ENCODE measurements around the gene FBXW12.

The FBXW12 gene

DNA sequence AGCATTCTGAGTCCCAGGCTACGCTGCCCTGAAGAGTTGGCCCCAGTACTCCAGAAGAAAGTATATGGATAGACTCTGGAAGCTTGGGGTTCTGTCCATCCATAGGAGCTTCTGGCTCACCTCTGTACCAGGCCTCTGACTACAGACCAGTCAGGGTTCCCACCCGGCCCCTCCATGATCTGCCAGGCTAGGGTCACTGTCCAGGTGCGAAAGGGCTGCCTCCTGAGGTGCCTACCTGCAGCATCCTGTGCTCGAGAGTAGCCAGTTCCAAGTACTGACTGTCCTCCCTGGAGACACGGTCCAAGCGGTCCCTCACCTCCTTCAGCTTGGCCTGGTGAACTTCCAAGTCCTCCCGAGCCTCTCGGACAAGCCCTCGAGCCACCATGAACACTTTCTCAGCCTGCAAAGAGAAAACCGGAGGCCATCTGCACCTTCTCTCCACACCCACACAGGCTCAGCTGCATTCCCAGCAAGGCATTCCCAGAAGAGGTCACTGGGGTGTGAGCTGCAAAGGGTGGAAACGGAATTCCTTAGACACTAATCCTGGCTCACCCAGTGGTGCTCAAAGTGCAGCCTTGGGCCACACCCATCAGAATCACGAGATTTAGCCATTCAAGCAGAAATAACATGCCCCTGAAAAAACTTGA, 61.6 kb downstream of the FBXW12 start:
- peaks cover 0 to 4% of the 10 kb centered on the region in 2 donors for H3K36me3 ChIP-seq (ENCODE audit: control insufficient read depth in 2 of 2, insufficient read depth in 2 of 2, low read length in 2 of 2)
- H3K27me3 ChIP-seq (ENCODE audit: control insufficient read depth in 2 of 2, insufficient read depth in 2 of 2, low read length in 2 of 2): no peaks in the 10 kb centered on the region
- H3K4me3 ChIP-seq (ENCODE audit: low read length in 2 of 2): peak overlapping the region; percentile 39 to 46
- peaks cover 41 to 44% of the 10 kb centered on the region in 2 donors for H3K4me1 ChIP-seq (ENCODE audit: control insufficient read depth in 2 of 2, insufficient read depth in 2 of 2, low read length in 2 of 2)
- peak overlapping the region; percentile 82 to 84 for H3K27ac ChIP-seq (ENCODE audit: low read depth in 2 of 2, low read length in 2 of 2)
- peak overlapping the region; percentile 29 to 54 for H3K9ac ChIP-seq (ENCODE audit: low read depth in 1 of 2, low read length in 2 of 2)
- H3K9me3 ChIP-seq (ENCODE audit: control insufficient read depth in 2 of 2, low read length in 2 of 2): no peaks in the 10 kb centered on the region

GRCh38 chr3:48434591-48435222, 62.7 kb downstream of the FBXW12 start:
- peak overlapping the region; percentile 82 to 84 for H3K27ac ChIP-seq (ENCODE audit: low read depth in 2 of 2, low read length in 2 of 2)
- H3K9me3 ChIP-seq (ENCODE audit: control insufficient read depth in 2 of 2, low read length in 2 of 2): no peaks in the 10 kb centered on the region
- peaks cover 0 to 4% of the 10 kb centered on the region in 2 donors for H3K36me3 ChIP-seq (ENCODE audit: control insufficient read depth in 2 of 2, insufficient read depth in 2 of 2, low read length in 2 of 2)
- peak overlapping the region in 1 of 2 donors; percentile 34 for H3K9ac ChIP-seq (ENCODE audit: low read depth in 1 of 2, low read length in 2 of 2)
- H3K4me1 ChIP-seq (ENCODE audit: control insufficient read depth in 2 of 2, insufficient read depth in 2 of 2, low read length in 2 of 2): peaks cover 44 to 47% of the 10 kb centered on the region in 2 donors
- no peak overlapping the region for H3K4me3 ChIP-seq (ENCODE audit: low read length in 2 of 2)
- no peaks in the 10 kb centered on the region for H3K27me3 ChIP-seq (ENCODE audit: control insufficient read depth in 2 of 2, insufficient read depth in 2 of 2, low read length in 2 of 2)

GRCh38 chr3:48435223-48435595, 63.2 kb downstream of the FBXW12 start:
- H3K9me3 ChIP-seq (ENCODE audit: control insufficient read depth in 2 of 2, low read length in 2 of 2): no peaks in the 10 kb centered on the region
- H3K9ac ChIP-seq (ENCODE audit: low read depth in 1 of 2, low read length in 2 of 2): peak overlapping the region in 1 of 2 donors; percentile 34
- H3K27ac ChIP-seq (ENCODE audit: low read depth in 2 of 2, low read length in 2 of 2): peak overlapping the region in 1 of 2 donors; percentile 6
- H3K36me3 ChIP-seq (ENCODE audit: control insufficient read depth in 2 of 2, insufficient read depth in 2 of 2, low read length in 2 of 2): peaks cover 0 to 4% of the 10 kb centered on the region in 2 donors
- no peak overlapping the region for H3K4me3 ChIP-seq (ENCODE audit: low read length in 2 of 2)
- peaks cover 41 to 45% of the 10 kb centered on the region in 2 donors for H3K4me1 ChIP-seq (ENCODE audit: control insufficient read depth in 2 of 2, insufficient read depth in 2 of 2, low read length in 2 of 2)
- no peaks in the 10 kb centered on the region for H3K27me3 ChIP-seq (ENCODE audit: control insufficient read depth in 2 of 2, insufficient read depth in 2 of 2, low read length in 2 of 2)

- Histone ChIP-seq H3K9ac (ENCODE audit: low read depth in 1 of 2, low read length in 2 of 2) (no peak overlapping the region), H3K27ac (ENCODE audit: low read depth in 2 of 2, low read length in 2 of 2) (peak overlapping the region in 1 of 2 donors; percentile 20), H3K9me3 (ENCODE audit: control insufficient read depth in 2 of 2, low read length in 2 of 2) (no peaks in the 10 kb centered on the region), H3K4me1 (ENCODE audit: control insufficient read depth in 2 of 2, insufficient read depth in 2 of 2, low read length in 2 of 2) (peaks cover 34 to 38% of the 10 kb centered on the region in 2 donors), H3K4me3 (ENCODE audit: low read length in 2 of 2) (no peak overlapping the region), H3K36me3 (ENCODE audit: control insufficient read depth in 2 of 2, insufficient read depth in 2 of 2, low read length in 2 of 2) (peaks cover 0 to 4% of the 10 kb centered on the region in 2 donors), H3K27me3 (ENCODE audit: control insufficient read depth in 2 of 2, insufficient read depth in 2 of 2, low read length in 2 of 2) (no peaks in the 10 kb centered on the region)
Measured at GRCh38 chr3:48435774-48436476, 63.9 kb downstream of the FBXW12 start.

GRCh38 chr3:48436477-48436787, 64.4 kb downstream of the FBXW12 start:
- H3K9ac ChIP-seq (ENCODE audit: low read depth in 1 of 2, low read length in 2 of 2): no peak overlapping the region

GRCh38 chr3:48436855-48437254, 64.8 kb downstream of the FBXW12 start:
- H3K9me3 ChIP-seq (ENCODE audit: control insufficient read depth in 2 of 2, low read length in 2 of 2): no peaks in the 10 kb centered on the region
- H3K36me3 ChIP-seq (ENCODE audit: control insufficient read depth in 2 of 2, insufficient read depth in 2 of 2, low read length in 2 of 2): peaks cover 0 to 9% of the 10 kb centered on the region in 2 donors
- no peak overlapping the region for H3K9ac ChIP-seq (ENCODE audit: low read depth in 1 of 2, low read length in 2 of 2)
- no peaks in the 10 kb centered on the region for H3K27me3 ChIP-seq (ENCODE audit: control insufficient read depth in 2 of 2, insufficient read depth in 2 of 2, low read length in 2 of 2)
- no peak overlapping the region for H3K4me3 ChIP-seq (ENCODE audit: low read length in 2 of 2)
- peaks cover 41% of the 10 kb centered on the region in 2 donors for H3K4me1 ChIP-seq (ENCODE audit: control insufficient read depth in 2 of 2, insufficient read depth in 2 of 2, low read length in 2 of 2)
- H3K27ac ChIP-seq (ENCODE audit: low read depth in 2 of 2, low read length in 2 of 2): no peak overlapping the region

More at GRCh38 chr3:48436477-48436787, 64.4 kb downstream of the FBXW12 start:
- no peak overlapping the region for H3K27ac ChIP-seq (ENCODE audit: low read depth in 2 of 2, low read length in 2 of 2)
- H3K4me3 ChIP-seq (ENCODE audit: low read length in 2 of 2): no peak overlapping the region
- no peaks in the 10 kb centered on the region for H3K27me3 ChIP-seq (ENCODE audit: control insufficient read depth in 2 of 2, insufficient read depth in 2 of 2, low read length in 2 of 2)
- H3K9me3 ChIP-seq (ENCODE audit: control insufficient read depth in 2 of 2, low read length in 2 of 2): no peaks in the 10 kb centered on the region
- peaks cover 0 to 4% of the 10 kb centered on the region in 2 donors for H3K36me3 ChIP-seq (ENCODE audit: control insufficient read depth in 2 of 2, insufficient read depth in 2 of 2, low read length in 2 of 2)
- peaks cover 37% of the 10 kb centered on the region in 2 donors for H3K4me1 ChIP-seq (ENCODE audit: control insufficient read depth in 2 of 2, insufficient read depth in 2 of 2, low read length in 2 of 2)

- no peaks in the 10 kb centered on the region for H3K27me3 ChIP-seq (ENCODE audit: control insufficient read depth in 2 of 2, insufficient read depth in 2 of 2, low read length in 2 of 2)
- no peak overlapping the region for H3K4me3 ChIP-seq (ENCODE audit: low read length in 2 of 2)
- peaks cover 37 to 41% of the 10 kb centered on the region in 2 donors for H3K4me1 ChIP-seq (ENCODE audit: control insufficient read depth in 2 of 2, insufficient read depth in 2 of 2, low read length in 2 of 2)
- peaks cover 2 to 9% of the 10 kb centered on the region in 2 donors for H3K36me3 ChIP-seq (ENCODE audit: control insufficient read depth in 2 of 2, insufficient read depth in 2 of 2, low read length in 2 of 2)
- no peaks in the 10 kb centered on the region for H3K9me3 ChIP-seq (ENCODE audit: control insufficient read depth in 2 of 2, low read length in 2 of 2)
- H3K9ac ChIP-seq (ENCODE audit: low read depth in 1 of 2, low read length in 2 of 2): no peak overlapping the region
- H3K27ac ChIP-seq (ENCODE audit: low read depth in 2 of 2, low read length in 2 of 2): no peak overlapping the region
Measured at GRCh38 chr3:48437812-48438211, 65.8 kb downstream of the FBXW12 start.

DNA sequence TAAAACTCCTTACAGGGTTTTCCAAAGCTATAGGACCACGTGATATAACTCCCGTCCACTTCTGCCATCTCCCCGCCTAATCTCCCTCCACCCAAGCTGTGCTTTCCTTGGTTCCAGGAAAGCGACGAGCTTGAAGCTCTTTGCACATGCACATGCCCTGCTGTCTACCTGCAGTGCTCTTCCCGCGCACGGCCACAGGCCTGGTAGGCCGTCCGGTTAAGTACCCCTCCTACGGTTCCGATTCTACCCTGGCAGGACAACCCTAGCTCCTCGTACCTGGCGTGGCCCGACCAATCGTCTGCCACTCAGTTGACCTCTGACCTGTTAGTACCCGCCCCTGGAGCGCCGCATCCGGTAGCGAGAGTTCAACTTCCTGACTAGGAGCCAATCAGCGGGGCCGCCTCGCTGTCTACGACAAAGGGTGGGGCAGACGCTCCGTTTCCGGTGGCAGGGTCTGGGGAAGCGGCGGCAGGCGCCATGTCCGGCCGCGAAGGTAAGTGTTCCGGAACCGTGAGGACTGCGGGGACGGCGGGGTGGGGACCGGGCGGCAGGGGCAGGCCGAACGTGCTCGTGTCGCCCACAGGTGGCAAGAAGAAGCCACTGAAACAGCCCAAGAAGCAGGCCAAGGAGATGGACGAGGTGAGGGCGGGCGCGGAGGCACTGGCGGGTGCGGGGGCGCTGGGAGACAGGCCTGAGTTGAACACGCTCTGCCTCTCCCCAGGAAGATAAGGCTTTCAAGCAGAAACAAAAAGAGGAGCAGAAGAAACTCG, 68.0 kb downstream of the FBXW12 start, which contains the start of the genes CCDC51 and TMA7:
Gene CCDC51 (minus strand): TSS at position 300 of the 770 bp plus-strand sequence. CDS start 4,991 bp downstream, outside the sequence.
Gene TMA7 (plus strand): TSS at position 438 of the 770 bp plus-strand sequence. CDS start 40 bp downstream, at position 478.
- Histone ChIP-seq H3K4me3 (ENCODE audit: low read length in 2 of 2) (peak within 1 kb of the TSS; percentile 80 to 98), H3K4me1 (ENCODE audit: control insufficient read depth in 2 of 2, insufficient read depth in 2 of 2, low read length in 2 of 2) (peaks cover 17 to 20% of the 10 kb centered on the region in 2 donors), H3K9ac (ENCODE audit: low read depth in 1 of 2, low read length in 2 of 2) (peak within 1 kb of the TSS; percentile 88 to 92), H3K27ac (ENCODE audit: low read depth in 2 of 2, low read length in 2 of 2) (peak within 1 kb of the TSS; percentile 94 to 96), H3K36me3 (ENCODE audit: control insufficient read depth in 2 of 2, insufficient read depth in 2 of 2, low read length in 2 of 2) (peaks cover 5 to 19% of the 10 kb centered on the region in 2 donors), H3K9me3 (ENCODE audit: control insufficient read depth in 2 of 2, low read length in 2 of 2) (no peaks in the 10 kb centered on the region), H3K27me3 (ENCODE audit: control insufficient read depth in 2 of 2, insufficient read depth in 2 of 2, low read length in 2 of 2) (no peaks in the 10 kb centered on the region)

GRCh38 chr3:48440590-48440958, 68.6 kb downstream of the FBXW12 start:
- H3K4me3 ChIP-seq (ENCODE audit: low read length in 2 of 2): peak overlapping the region; percentile 80 to 98

More at GRCh38 chr3:48440590-48440958, 68.6 kb downstream of the FBXW12 start:
- Histone ChIP-seq H3K27me3 (ENCODE audit: control insufficient read depth in 2 of 2, insufficient read depth in 2 of 2, low read length in 2 of 2) (no peaks in the 10 kb centered on the region), H3K27ac (ENCODE audit: low read depth in 2 of 2, low read length in 2 of 2) (peak overlapping the region; percentile 94 to 96), H3K9me3 (ENCODE audit: control insufficient read depth in 2 of 2, low read length in 2 of 2) (no peaks in the 10 kb centered on the region), H3K36me3 (ENCODE audit: control insufficient read depth in 2 of 2, insufficient read depth in 2 of 2, low read length in 2 of 2) (peaks cover 5 to 19% of the 10 kb centered on the region in 2 donors), H3K4me1 (ENCODE audit: control insufficient read depth in 2 of 2, insufficient read depth in 2 of 2, low read length in 2 of 2) (peaks cover 13 to 16% of the 10 kb centered on the region in 2 donors), H3K9ac (ENCODE audit: low read depth in 1 of 2, low read length in 2 of 2) (peak overlapping the region; percentile 88 to 92)

Measured in mucosa of rectum (tissue), 2 donors.